C1 segment of cervical spinal cord (tissue), 14 donors: ENCODE measurements around the gene AFF1.
"Not testable (repeated sequence)": the region's sequence is repeated elsewhere in the genome, so short reads cannot be mapped to it uniquely, and the experiment has no call there.

Source experiments
- DNase-seq, 14 donors: peaks; one replicate each; lab custom pipeline; 2025; lab: John Stamatoyannopoulos, UW

Gene AFF1

DNA sequence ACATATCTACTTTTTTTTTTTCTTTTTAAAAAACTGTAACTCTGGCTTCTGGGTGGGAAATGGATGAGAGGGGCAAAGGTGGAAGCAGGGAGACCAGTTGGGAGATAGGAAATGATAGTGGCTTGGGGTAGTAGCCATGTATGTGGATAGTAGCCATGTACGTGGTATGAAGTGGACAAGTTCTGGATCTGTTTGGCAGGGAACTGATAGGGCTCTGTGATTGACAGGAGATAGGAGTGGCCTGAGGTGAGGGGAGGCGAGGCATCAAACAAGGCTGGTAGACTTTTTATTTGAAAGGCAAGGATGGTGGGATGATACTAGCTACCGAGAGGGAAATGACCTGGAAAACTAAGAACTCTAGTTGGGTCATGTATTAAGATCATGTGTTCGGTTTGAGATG lies 117.8 kb downstream of the AFF1 start:
- DNase-seq = no peak

DNA sequence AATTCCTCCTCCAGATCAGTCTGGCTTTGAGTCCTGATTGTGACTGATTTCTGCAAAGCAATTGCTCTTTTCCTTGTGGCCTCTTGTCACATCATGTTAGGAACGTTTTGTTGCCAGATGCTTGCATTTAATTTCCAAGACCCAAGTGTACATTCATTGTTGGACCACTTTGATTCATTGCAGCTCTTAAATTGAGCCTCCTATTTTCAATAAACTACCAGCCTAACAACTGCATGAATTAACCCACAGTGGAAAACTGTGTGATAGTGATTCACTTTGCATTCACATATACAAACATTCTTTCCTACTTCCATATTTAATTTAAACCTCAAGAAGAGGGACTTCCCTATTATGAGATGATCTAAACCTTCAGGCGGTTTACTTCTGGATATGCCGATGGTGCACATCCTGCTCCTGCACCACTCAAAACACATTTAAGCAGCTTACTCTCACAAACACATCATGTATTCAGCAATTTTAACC lies 118.4 kb downstream of the AFF1 start:
- DNase-seq = no peak

DNA sequence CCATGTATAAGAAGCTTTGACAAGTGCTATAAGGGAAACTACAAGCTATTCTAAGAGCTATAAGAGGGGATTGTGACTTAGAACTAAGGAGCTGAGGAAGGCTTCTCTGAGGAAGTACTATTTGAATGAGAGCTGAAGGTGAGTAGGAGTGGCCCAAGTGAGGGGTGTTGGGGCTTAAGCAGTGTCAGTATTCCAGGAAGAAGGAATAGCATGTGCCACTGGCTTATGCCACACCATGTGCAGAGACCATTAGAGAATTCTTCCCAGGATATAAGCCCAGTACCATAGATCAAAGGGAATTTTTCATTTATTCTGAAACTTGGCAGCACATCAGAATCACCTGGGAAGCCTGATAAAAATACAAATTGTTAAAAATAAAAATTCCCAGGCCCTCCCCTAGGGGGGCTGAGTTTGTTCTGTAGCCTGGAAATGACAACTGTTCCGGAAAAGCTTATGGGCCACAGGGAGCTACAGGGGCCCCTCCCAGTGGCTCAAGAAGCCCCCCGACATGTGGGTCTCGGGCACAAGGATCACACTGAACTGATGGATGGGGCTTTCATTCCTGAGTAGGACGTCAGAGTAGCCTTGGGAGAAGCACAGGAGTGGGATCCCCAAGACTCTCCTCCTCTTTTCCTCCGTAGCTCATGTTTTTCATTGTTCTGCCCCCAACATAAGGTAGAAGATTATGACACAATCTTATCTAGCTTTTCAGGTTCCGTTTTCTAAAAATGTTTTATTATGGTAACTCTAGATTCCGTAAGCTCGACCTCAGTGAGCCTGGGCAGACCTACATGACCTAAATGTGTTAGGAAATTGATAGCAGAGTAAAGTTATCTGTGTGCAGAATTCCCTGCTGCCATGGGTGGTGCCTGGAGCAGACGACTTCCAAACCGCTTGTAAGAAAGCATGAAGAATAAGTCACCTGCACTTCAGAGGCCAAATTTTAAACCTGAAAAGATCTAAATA lies 119.3 kb downstream of the AFF1 start:
- DNase-seq = no peak

DNA sequence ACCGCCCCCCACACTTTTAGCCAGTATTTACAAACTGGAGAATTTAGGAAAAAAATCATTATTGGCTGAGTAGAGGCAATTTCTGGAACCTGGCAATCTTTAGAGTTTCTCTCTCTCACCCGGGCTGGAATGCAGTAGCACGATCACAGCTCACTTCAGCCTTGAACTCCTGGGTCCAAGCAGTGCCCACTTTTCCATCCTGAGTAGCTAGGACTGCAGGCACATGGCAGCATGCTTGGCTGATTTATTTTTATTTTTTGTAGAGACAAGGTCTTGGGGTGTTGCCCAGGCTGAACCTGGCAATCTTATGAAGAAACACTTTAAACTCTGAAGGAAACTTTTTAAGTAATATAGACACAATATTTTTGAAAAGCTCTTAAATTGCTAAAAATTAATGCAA lies 120.1 kb downstream of the AFF1 start:
- DNase-seq = no peak

DNA sequence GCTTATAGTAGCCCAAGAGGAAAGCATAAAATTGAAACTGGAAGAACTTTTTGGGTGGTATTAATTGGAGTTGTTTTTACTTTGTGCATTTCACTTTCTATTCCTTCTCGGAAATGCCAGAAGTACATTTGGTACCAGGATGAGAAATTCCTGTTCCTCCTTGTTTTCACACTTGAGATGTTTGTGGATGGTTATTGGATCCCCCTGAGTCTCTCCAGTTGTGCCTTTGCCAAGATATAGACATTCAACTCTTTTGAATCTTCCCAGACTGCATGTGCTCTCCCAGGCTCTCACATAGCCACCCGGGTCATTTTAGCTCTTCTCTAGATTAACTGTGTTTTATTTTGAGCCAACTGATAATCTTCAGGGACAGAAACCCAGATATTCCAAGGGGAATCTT lies 120.5 kb downstream of the AFF1 start:
- no peak for DNase-seq

DNA sequence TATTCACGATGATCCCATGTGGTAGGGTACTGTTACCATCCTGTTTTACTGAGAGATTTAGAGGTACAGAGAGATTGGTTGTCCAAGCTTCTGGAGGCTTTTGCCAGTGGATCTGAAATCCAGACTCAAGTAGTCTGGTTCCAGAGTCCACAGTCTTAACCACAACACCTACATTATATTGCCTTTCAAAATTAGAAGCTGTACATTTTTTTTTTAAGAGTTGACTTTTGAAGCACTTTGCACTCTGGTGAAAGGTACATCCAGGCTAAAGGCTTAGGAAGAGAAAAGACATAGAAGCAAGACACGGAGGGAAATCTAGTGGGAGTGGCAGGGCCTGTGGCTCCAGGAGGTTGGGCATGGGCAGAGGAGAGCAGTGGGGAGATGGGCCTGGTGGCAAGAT lies 122.1 kb downstream of the AFF1 start:
- no peak for DNase-seq

DNA sequence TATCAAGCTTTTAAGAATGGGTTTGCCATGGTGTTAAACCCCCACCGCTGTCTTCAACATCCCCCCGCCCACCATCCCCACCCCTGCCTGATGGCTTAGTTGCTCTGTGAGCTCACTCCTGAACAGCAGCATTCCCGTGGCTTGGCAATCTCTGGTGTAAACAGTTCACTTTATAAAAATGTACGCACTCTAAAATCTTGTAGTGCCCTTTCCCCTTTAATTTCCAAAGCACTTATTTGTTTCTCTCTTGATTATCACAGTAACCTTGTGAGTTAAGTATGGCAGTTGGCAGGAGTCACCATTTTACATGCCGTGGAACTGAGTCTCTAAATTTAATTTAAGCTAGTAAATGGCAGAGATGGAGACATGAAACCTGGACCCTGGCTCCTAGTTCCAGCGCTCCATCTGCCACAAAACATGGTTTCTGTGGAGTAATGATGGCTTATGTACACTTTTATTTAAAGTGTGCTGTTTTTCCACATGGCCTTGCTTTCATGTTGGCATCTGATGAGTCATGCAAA lies 123.1 kb downstream of the AFF1 start:
- no peak for DNase-seq

DNA sequence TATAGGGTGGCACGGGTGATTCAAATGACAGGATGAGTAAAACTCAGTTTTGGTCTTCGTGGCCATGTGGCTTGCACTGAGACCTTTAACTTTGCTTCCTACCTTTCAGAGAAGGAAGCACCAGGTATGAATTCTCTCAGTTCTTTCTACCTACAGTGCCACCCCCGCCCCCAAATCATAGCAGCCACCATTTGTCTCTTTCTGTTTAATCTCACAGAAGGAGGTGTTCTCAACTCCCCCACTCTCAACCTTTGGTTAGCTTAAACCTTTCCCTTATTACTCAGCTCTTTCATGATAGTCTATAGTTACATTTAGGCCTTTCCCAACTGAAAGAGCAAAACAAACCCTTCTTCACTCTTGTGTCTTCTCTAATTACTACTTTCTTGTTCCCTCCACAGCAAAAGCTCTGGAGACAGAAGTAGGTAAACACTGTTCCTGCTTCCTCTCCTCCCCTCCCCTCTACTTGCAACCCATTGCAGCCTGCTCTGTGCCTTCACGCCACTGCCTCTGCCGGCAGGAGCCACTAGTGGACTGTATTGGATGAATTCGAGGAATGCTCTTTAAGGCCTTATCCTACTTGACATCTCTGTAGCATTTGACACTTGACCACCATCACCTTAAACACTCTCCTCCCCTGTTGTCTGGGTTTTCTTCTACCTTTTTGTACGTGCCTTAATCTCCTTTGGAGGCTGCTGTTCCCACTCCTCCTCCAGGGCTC lies 123.7 kb downstream of the AFF1 start:
- peak in 4 of 14 donors; percentile 7 to 37 (median 21) for DNase-seq

DNA sequence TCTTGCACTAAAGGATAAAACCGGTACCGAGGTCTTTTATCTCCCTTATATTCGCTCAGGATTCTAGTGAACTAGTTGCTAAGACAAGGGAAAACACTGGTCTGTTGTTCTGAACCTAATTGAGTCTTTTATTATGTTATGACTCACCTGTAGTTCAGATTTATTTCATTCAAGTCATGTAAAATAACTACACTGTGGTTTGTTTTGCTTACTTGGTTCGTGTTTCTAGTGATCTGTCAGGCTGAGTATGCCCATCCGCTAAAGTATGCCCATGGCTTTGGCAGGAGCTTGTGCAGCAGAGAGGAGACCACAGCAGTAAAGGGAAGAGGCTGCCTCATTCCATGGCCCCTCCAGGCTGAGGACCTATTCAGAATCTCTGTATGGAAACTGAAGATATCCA lies 126.1 kb downstream of the AFF1 start:
- no peak for DNase-seq

DNA sequence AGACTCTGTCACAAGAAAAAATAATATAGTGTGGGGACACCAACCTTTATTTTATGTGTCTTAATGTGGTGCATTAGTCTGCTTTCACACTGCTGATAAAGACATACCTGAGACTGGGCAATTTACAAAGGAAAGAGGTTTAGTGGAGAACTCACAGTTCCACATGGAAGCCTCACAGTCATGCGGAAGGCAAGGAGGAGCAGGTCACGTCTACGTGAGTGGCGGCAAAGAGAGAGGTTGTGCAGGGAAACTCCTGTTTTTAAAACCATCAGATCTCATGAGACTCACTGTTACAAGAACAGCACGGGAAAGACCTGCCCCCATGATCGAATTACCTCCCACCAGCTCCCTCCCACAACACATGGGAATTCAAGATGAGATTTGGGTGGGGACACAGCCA lies 130.2 kb downstream of the AFF1 start:
- DNase-seq = no peak

DNA sequence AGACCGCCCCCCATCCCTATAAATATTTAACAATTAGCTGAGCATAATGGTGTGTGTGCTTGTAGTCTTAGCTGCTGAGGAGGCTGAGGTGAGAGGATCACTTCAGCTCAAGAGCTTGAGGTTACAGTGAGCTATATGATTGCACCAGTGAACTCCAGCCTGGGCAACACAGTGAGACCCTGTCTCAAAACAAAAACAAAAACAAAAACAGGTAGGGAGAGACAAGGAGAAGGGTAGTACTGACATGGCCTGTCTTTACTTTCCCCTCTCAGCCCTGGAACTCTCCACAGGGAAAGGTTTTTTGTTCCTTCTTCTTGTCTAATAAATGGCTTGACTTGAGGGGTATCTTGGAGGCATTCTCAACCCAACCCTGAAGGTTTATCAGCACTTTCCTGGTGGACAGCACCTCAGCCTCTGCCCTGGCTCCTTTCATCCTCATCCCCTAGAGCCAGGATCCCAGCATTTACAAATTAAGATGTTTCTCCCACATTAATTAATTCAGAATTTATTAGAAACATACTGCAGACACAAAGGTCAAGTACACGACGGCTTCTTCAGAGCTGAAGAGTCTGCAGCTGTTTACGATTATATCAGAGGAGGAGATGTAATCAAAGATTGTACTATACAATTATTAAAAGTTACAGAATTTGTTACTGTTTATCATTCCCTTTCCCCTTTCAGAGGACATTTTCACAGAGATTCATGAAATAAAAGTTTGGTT lies 131.8 kb downstream of the AFF1 start:
- DNase-seq = no peak

DNA sequence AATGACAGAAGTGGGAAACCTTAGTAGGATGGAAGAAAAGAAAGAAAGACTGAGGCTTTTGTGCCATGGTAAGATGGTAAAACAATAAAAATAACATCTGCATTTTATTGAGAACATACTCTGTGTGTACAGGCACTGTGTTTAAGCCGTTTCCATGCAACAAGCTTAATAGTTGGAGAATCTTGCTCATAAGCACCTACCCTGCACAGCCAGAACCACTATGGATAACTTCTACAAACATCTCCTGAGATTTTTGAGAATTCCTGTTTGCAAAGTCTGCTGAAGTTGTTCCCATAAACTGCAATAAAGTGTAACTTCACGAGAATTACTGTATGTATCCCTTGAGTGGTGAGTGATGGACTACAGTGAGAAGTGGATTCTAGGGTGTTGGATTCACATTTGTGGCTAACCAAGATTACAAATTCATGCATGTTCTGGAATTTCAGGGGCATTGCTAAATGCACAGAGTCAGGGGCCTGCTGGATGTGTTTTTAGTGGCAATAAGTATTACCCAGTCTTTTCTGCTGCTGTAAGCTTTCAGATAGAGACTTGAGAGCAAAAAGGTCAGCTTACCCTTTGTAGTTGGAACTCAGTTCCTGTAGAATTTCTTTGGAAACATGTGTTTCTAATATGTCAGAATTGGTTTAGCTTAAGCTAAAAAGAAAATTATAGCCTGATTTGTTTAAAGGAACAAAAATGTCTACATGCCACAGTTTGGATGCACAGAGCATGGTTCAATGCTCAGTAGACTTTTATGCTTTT lies 132.5 kb downstream of the AFF1 start:
- DNase-seq = no peak

DNA sequence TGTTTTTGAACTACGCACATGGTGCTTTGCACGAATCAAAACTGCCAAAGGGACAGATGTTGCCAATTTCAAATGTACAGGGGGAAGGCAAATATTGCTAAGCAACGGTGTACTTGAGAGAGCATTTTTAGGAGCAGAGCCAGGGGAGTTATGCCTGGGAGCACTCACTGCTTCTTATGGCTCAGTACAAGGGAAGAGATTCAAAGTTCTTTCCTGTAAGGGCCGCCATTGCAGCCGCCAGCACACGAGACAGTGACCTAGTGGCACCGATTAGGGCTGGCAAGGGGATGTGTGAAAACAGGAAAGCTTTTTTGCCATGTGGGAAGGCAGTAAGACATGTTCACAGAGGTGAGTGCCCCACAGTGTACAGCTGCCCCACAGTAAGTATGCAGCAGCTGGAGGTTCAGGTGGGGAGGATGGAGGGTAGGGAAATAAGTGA lies 133.8 kb downstream of the AFF1 start:
- peak in 1 of 14 donors; percentile 14 for DNase-seq

DNA sequence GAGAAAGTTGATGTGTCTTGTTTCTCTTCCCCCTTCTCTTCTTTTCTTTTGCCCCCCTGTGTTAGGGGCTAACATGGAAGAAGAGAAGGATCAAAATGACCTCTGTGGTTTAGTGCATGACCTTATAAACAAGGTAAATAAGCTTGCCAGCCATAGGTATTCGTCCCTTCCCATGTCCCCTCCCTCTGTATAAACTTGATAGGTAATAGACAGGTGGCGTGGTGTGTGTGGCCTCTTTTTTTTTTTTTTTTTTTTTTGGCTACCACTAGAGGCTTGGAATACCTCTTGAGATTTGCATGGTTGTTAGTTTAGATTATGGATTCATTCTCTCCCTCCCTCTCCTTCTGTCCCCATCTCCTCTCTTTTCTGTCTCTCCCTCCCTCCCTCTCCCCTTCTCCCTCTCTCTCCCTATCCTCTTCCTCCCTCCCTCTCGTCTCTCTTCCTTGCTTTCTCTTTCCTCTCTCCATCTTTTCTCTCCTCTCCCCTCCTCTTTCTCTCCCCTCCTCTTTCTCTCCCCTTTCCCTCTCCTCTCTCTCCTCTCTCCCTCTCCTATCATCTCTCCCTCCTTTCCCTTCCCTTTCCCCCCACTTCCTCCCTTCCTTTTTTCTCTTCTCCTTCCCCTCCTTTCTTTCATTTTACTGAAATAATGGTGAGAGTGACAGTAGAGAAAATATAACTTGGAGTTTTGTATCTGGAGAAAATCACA lies 134.4 kb downstream of the AFF1 start:
- DNase-seq = no peak

DNA sequence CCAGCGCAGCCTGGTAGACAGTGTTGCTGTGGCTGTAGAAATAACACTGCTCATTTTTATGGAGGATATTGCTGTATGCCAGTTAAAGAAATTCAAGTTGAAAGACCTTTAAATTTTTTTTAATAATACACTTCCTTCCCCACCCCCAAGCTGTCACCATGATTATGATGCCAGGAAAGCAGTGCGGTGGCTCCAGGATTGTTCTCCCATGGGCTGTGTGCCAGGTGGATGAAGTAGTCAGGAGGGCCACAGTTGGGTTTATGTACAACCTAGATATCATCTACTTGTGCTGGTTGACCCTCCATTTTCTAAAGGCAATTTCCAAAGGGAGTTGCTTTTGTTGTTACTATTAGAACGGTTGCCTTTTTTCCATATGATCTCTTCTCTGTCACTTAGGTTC lies 136.6 kb downstream of the AFF1 start:
- DNase-seq = no peak

DNA sequence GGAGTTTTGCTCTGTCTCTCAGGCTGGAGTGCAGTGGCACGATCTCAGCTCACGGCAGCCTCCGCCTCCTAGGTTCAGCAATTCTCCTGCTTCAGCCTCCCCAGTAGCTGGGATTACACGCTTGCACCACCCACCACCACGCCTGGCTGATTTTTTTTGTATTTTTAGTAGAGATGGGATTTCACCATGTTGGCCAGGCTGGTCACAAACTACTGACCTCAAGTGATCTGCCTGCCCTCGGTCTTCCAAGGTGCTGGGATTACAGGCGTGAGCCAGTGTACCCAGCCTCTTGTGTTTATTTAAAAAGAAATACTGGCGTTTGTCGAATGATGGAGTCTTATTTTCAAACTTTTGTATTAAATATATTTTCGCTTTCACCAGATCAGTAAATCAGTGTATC lies 137.7 kb downstream of the AFF1 start:
- not testable (repeated sequence) for DNase-seq

DNA sequence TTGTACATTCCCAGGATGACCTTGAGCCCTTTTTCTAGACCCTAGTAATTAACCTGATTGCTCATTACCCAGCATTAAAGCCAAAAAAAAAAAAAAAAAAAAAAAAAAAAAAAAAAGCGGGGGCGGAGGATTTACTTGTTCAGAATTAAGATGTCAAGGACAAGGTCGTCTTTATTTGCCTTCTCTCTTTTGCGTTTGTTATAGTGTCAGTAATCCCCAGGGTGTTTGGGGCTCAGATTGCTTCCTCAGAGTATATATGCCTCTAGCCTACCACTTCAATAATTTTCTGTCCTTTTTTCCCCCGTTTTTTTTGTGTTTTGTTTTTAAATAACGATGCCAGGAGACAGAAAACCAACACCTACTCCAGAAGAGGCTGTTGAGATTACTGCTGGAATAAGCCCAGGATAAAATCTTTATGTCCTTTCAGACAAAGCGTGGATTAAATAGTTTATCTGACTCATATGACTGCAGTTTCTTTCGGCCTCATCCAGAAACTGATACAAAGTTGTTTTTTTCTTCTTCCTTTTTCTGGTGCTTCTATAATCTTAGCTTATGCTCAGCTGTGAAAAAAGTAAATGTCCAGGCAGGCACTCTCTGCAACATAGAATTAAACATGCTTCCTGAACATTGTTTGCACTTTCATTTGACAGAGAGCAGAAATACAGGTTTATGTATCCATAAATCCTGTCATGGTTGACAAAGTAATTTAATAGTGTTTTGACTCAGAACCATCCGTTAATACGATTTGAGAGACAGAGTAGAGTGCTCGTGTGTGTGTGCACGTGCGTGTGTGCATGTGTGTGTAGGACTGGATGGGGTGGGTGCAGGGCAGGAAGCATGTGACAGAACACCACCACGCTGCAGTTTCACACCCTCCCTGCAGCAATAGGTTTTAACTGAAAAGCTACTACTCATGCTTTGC lies 138.6 kb downstream of the AFF1 start:
- DNase-seq = peak in 6 of 14 donors; percentile 9 to 33 (median 25)

DNA sequence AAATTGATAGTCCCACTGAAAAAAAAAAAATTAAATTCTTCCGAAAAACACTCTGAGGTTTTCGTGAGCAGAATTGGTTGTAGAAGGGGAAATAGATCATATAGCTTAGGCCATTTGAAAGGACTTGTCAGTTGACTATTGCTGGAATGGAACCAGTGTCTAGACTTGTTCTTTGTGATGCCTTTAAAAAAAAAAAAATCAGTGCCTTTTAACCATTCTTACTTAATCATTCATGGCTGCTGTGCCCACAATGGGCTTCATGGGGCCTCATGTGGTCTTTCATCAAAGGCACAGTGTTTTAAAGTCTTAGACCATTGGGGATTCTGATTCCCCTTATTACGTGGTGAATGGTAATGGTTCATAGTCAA lies 139.3 kb downstream of the AFF1 start:
- no peak for DNase-seq

DNA sequence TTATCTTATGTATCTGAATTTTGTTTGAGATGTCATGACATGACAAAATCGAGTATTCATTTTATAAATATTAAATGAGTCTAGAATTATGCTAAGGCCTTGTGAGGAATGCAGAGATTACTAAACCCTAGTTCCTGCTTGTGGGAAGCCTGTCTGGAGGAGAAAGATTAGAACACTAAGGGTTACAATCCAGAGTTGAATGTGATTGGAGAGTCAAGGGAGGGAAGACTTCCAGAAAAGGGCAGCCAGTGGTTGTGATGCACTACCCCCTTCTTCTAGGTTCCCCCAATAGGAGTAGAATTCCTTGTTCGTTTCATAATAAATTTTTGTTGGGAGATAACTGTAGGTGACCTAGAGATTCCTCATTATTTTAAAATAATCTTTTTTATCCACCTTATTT lies 141.1 kb downstream of the AFF1 start:
- DNase-seq = no peak
